AG04449 (cell line): Measurements from ENCODE around the gene SLC27A3.
"Not testable (repeated sequence)": the region's sequence is repeated elsewhere in the genome, so short reads cannot be mapped to it uniquely, and the experiment has no call there.

Experiments
- CTCF ChIA-PET: fragments of 350-600 bp; formaldehyde crosslinking; extraction: SDS; loops from one replicate; lab custom pipeline; 2021; ENCODE audit warnings: antibody characterized with exemption; lab: Yijun Ruan, JAX
- POLR2A ChIA-PET: fragments of 400-600, 350-600 bp; formaldehyde crosslinking; extraction: SDS; loops from one replicate; lab custom pipeline; 2020; ENCODE audit warnings: antibody characterized with exemption, inconsistent platforms; lab: Yijun Ruan, JAX
- DNase-seq: peaks from one replicate; pipeline ENCODE4 v3.0.0-alpha.2; 2010; ENCODE audit warnings: low read depth, low spot score
- H3K4me3 ChIP-seq: 2 replicates; pipeline ENCODE4 v1.5.1; 2011; ENCODE audit warnings: low read depth, mild to moderate bottlenecking, control low read depth, low read length
- CTCF ChIP-seq: IDR thresholded peaks from one replicate; pipeline ENCODE4 v1.5.1; 2011; ENCODE audit warnings: mild to moderate bottlenecking, moderate library complexity, low read length, control low read depth, inconsistent platforms; ENCODE audit not compliant: insufficient read depth; ENCODE audit errors: missing control alignments

Gene SLC27A3

GRCh38 chr1:153777648-153778047, 2.4 kb downstream of the SLC27A3 start:
- no peak overlapping the region for H3K4me3 ChIP-seq
- TF ChIP-seq CTCF: no peak
- no peak for DNase-seq
- CTCF ChIA-PET: interaction anchor here (0.6 kb wide), 1 partner anchor 76 kb away, joined by 3 read pairs; no protein-coding TSS in a partner anchor
- POLR2A ChIA-PET: no interaction called here

- CTCF ChIA-PET: interaction anchor here (0.6 to 2.1 kb wide), 3 partner anchors 77 to 208 kb away, joined by 3 to 7 read pairs (median 3); partner anchors contain the start of genes DENND4B and RAB13
- H3K4me3 ChIP-seq: no peak overlapping the region
- TF ChIP-seq CTCF: no peak
- POLR2A ChIA-PET: no interaction called here
- no peak for DNase-seq
Measured at GRCh38 chr1:153778051-153778823, 3.0 kb downstream of the SLC27A3 start.

- POLR2A ChIA-PET: interaction anchor here (0.7 kb wide), 1 partner anchor 184 kb away, joined by 3 read pairs; the partner anchor contains the start of gene SLC39A1
- CTCF ChIA-PET: interaction anchor here (1.3 to 2.1 kb wide), 2 partner anchors 168 to 208 kb away, joined by 3 to 7 read pairs; partner anchors contain the start of genes DENND4B and RAB13
- TF ChIP-seq CTCF: no peak
- DNase-seq: no peak
- H3K4me3 ChIP-seq: no peak overlapping the region
Measured at GRCh38 chr1:153778824-153779519, 3.8 kb downstream of the SLC27A3 start.

- CTCF ChIA-PET: interaction anchor here (1.3 to 2.1 kb wide), 3 partner anchors 167 to 207 kb away, joined by 3 to 7 read pairs (median 3); partner anchors contain the start of genes DENND4B, RAB13 and SLC39A1
- POLR2A ChIA-PET: interaction anchor here (0.7 kb wide), 1 partner anchor 183 kb away, joined by 3 read pairs; the partner anchor contains the start of gene SLC39A1
- no peak overlapping the region for H3K4me3 ChIP-seq
- no peak for TF ChIP-seq CTCF
- no peak for DNase-seq
Measured at GRCh38 chr1:153779781-153780541, 4.8 kb downstream of the SLC27A3 start.

DNA sequence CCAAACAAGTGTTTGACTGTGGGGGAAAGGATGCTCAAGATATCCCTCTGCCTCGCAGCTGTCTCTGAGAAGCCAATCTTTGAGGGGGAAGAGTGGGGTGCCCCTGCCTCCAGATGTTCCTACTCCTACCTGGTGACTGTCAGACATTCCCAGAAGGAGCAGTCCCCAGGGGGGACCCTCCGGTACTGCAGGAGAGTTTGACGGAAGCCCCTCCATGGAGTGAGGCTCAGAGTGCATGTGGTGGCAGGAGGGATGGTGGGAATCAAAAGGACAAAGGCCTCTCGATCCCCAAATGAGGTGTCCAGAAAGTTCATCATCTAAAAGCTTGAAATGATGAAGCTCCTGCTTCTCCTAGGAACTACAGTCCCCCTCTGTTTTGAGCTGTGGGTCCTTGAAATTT, 5.3 kb downstream of the SLC27A3 start:
- DNase-seq: no peak
- ChIA-PET POLR2A (no interaction called here), CTCF (interaction anchor here (1.3 kb wide), 1 partner anchor 182 kb away, joined by 3 read pairs; the partner anchor contains the start of gene SLC39A1)
- no peak for TF ChIP-seq CTCF
- no peak overlapping the region for H3K4me3 ChIP-seq

- POLR2A ChIA-PET, DNase-seq: not testable (repeated sequence)
- peak overlapping the region; percentile 71 for H3K4me3 ChIP-seq
- CTCF ChIA-PET: interaction anchor here (1.7 kb wide), 1 partner anchor 204 kb away, joined by 5 read pairs; the partner anchor contains the start of gene RAB13
Measured at GRCh38 chr1:153782648-153783047, 7.4 kb downstream of the SLC27A3 start.
